Glomerular visceral epithelial cell (primary cell): ENCODE results near the gene ESCO1.
"Not testable (repeated sequence)": the region's sequence is repeated elsewhere in the genome, so short reads cannot be mapped to it uniquely, and the experiment has no call there.

Source experiments
- DNase-seq: peaks from one replicate; pipeline ENCODE4 v3.0.0-alpha.2; 2016; ENCODE audit errors: extremely low spot score

The ESCO1 gene, protein sequence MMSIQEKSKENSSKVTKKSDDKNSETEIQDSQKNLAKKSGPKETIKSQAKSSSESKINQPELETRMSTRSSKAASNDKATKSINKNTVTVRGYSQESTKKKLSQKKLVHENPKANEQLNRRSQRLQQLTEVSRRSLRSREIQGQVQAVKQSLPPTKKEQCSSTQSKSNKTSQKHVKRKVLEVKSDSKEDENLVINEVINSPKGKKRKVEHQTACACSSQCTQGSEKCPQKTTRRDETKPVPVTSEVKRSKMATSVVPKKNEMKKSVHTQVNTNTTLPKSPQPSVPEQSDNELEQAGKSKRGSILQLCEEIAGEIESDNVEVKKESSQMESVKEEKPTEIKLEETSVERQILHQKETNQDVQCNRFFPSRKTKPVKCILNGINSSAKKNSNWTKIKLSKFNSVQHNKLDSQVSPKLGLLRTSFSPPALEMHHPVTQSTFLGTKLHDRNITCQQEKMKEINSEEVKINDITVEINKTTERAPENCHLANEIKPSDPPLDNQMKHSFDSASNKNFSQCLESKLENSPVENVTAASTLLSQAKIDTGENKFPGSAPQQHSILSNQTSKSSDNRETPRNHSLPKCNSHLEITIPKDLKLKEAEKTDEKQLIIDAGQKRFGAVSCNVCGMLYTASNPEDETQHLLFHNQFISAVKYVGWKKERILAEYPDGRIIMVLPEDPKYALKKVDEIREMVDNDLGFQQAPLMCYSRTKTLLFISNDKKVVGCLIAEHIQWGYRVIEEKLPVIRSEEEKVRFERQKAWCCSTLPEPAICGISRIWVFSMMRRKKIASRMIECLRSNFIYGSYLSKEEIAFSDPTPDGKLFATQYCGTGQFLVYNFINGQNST

GRCh38 chr18:21600526-21601410 is at the start of gene ESCO1:
ESCO1 (minus strand) TSS chr18:21600704; CDS start chr18:21574843, 25,861 bp downstream.
- DNase-seq: peak; percentile 99

DNA sequence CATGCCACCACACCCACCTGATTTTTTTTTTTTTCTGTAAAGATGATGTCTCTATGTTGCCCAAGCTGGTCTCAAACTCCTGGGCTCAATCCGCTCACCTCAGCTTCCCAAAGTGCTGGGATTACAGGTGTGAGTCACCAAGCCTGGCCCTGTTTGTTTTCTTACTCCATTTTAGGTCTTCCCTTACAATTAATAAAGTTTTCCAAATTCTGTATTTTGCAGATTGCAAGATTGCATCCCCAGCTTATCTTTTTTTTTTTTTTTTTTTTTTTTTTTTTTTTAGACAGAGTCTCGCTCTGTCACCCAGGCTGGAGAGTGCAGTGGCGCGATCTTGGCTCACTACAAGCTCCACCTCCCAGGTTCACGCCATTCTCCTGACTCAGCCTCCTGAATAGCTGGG is 39.9 kb upstream of the ESCO1 start:
- DNase-seq: not testable (repeated sequence)

GRCh38 chr18:21638822-21639221 is 38.3 kb upstream of the ESCO1 start:
- DNase-seq: no peak

DNA sequence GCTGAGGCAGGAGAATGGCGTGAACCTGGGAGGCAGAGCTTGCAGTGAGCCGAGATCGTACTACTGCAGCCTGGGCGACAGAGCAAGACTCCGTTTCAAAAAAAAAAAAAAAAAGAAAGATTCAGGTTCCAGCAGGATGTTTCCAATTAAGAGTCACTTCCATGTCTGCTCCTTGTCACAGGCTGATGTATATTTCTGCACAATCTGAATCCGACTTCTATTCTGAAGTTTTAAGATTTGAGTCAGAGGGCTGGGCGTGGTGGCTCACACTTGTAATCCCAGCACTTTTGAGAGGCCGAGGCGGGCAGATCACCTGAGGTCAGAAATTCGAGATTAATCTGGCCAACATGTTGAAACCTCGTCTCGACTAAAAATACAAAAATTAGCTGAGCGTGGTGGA is 36.3 kb upstream of the ESCO1 start:
- no peak for DNase-seq

GRCh38 chr18:21634588-21635199 is 34.2 kb upstream of the ESCO1 start:
- no peak for DNase-seq

GRCh38 chr18:21632393-21632792 is 31.9 kb upstream of the ESCO1 start:
- no peak for DNase-seq

- DNase-seq: no peak
These were observed 28.8 kb upstream of the ESCO1 start for GRCh38 chr18:21629089-21629832.

DNA sequence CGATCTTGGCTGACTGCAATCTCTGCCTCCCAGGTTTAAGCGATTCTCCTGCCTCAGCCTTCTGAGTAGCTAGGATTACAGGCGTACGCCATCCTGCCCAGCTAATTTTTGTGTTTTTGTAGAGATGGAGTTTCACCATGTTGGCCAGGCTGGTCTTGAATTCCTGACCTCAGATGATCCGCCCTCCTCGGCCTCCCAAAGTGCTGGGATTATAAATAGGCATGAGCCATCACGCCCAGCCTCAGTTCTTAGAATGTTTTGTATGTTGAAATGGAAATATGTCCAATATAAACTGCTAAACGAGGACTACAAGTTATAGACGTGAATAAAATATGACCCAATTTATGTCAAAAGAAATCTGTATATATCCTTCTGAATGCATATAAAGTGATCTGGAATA is 21.1 kb upstream of the ESCO1 start:
- not testable (repeated sequence) for DNase-seq

DNA sequence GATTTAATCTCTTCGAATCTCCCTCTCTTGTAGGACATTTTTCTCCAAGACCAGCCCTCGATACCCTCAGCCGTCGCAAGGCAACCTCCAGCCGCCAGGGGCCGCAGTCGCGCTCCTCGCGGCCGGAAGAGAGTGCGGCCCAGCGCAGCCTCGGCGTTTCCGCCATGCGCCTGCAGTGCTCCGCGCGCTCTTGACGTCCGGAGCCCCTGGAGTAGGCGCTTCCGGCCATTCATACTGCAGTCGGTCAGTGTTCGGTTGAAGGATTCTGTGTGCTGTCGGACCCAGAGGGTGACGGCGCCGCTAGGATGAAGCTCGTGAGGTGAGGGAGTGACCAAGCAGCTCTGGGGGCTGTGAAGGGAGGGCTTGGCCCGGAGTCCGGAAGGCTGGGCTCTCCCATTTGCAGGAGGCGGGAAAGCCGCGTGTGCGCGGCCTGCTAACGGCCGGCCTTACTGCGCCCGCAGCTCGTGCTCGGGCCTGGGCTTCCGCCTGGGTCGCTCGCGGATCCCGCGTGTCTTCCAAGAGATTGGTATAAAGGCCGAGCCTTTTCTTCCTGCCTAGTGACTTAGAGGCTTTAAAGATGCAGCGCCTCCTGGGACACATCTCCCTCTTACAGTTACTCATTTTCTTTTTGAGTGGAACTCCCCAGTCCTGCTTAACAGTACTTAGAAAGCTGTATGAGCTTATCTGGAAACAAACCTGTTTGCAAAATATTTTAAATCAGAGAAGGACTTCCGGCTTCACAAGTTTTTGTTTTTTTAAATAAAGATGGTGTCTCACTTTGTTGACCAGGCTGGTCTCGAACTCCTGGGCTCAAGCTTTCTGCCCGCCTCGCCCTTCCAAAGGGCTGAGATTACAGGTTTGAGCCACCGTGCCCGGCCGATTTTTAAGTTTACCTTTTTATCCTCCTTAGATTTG is 11.9 kb upstream of the ESCO1 start, which contains the start of gene SNRPD1:
SNRPD1 (plus strand) TSS at position 190 of the 915 bp plus-strand sequence; CDS start at position 306, 116 bp downstream.
- peak; percentile 93 for DNase-seq

DNA sequence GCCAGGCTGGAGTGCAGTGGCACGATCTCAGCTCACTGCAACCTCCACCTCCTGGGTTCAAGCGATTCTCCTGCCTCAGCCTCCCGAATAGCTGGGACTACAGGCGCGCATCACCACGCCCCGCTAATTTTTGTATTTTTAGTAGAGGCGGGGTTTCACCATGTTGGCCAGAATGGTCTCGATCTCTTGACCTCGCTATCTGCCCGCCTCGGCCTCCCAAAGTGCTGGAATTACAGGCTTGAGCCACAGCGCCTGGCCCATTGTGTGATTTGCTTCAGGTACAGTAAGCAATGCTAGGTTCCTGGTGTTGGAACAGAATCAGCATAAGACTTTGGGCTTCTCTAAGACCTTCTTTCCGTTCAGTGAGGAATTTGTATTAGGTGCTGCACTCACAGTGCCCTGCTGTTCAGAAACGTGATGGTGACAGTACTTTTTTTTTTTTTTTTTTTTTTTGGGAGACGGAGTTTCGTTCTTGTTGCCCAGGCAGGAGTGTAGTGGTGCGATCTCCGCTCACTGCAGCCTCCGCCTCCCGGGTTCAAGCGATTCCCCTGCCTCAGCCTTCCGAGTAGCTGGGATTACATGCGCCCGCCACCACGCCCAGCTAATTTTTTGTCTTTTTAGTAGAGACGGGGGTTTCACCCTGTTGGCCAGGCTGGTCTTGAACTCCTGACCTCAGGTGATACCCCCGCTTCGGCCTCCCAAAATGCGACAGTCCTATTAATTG is 11.1 kb upstream of the ESCO1 start:
- not testable (repeated sequence) for DNase-seq

DNA sequence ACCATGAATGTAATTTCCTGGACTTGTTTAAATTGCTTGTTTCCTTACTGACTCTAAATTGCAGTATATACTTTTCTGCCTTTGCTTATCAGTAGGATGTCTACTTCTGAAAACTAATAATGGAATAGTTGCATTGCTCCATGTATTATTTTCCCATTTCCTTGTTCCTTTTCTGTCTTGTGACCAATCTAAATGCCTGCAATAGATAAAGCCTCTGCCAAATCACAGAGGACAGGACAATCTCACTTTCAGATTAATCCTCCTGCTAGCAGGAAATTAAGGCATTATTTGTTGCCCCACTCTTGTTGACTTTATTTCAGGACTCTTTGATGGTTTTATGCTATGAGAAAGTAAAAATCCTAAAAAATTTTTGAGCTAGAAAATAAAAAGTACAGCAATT is 4.7 kb upstream of the ESCO1 start:
- no peak for DNase-seq

DNA sequence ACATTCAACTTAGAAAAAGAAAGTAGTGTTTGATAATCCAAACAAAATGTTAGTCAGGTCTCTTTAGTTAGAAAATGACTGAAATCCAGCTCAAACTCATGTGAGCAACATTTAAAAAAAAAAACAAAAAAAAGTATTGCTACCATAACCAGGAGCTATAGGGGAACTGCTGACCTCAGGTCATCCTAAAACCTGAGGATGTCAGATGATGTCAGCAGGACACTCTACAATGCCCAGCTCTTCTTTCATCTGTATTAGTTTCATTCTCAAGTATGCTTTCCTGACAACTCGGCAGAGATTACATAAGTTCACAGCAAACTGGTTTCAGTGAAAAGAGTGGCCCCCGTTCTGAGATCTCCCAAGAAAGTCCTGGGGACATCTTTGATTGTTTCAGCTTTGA is 4.2 kb upstream of the ESCO1 start:
- DNase-seq: no peak

- no peak for DNase-seq
These were observed 1.7 kb upstream of the ESCO1 start for GRCh38 chr18:21602299-21602587.

DNA sequence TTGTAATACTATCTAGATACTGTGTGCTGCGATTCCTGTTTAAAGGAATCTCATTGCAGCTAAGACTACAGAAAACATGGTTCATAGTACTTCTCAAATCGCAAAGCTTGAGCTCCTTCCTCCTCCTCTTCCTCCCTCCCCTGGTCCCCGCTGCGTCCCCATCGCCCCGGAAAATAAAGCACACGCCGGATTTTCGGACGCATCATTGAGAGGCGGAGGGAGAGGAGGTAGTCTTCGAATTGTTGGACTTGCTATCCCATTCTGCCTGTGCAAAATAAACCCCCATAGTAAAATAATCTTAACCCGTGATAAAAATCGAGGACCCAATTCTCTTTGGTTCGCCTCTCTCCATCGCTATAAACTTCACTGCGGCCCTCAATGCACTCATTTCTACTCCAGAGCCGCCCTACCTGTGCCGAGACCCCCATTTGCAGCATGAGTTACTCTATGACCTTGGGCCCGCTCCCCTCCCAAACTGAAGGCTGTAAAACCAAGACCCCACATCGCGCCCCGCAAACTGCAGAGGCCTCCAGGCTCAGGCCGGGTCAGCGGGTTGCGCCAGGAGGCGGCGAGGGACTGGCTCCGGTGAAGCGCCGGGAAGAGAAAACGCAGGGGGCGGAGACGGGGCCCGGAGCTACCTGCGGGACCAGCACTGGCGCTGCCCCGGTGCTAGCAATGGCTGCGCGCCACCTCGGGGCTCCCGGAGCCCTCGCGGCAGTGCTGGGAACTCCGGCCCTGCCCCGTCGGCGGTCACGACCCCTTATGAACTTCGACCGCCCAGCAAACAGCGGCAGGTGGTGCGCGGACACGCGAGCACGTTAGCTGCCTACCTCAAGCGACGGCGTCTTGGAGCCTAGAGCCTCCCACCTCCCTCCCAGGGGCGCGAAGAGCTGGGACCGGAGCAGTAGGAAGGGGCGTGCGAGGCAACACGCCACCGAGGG is 649 bp downstream of the ESCO1 start:
- peak; percentile 25 for DNase-seq

GRCh38 chr18:21598726-21599584 is 1.5 kb downstream of the ESCO1 start:
- peak; percentile 63 for DNase-seq

DNA sequence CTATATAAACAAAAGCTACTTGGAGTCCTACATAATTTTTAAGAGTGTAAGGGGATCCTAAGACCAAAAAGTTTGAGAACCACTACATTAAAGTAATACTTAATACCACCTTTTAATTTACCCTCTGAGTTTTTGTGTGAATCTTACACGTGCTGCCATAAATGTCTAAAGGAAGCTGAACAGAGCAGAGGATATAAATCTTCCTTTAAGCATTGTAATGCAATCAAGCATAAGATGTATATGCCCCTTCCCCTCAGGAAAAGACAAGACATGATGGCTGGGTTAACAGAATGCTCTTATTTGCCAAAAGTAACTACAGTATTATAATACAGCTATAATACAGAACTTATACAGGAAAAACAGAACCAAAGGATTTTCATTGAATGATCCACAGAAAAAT is 2.9 kb downstream of the ESCO1 start:
- no peak for DNase-seq
